ENCODE measurements around the gene ADGRV1.

ADGRV1 gene

DNA sequence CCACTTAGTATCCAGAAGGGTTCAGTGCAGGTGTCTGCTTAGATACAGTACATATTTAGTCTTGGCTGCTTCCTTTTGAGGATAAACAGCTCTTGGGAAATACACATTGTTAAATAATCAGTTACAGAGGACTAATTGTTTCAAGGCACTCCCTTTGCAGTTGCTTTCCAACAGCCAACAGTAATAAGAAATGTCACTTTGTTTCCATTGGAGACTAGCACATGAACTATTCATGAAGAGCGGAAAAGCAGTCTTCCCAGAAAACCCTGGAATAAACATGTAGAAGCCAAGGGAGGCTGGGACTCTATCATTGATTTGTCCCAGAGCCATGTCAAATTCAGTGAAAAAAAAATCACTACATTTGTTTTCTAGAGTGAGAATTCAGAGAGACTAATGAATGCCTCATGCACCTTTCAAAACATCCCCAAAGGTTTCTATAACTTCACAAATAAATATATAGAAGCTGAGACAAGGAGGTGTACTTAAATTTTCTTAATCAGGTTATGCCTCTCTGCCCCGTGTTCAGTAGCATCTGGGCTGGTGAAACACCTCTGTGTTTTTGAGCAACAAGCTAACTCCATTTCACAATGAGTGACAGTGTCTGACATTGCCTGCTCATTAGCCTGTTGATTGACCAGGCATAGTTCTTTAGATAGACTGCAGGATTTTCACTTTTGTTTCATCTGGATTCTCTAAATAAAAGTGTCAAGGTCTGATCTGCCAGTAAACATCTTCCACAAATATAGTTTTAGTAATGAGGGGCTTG lies 553.1 kb downstream of the ADGRV1 start:
- DNase-seq (ENCODE audit: low spot score) = no peak

DNA sequence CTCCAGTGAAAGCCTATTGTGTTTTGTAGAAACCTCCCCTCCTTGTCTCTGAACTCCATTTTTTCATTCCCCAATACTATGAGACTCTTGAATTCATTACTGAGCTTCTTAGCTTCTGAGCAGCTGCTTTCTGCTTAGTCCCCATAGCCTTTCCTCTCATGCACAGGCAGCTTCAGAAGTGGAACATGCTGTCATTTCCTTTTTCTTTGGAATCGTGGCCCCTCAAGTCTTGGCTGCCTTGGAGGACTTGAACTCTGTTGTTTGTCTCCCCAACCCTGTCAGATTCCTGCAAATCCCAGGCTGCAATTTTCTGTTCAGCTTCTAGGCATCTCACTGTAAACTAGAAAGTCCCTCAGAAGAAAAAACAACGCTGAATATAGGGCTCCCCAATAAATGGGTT lies 556.1 kb downstream of the ADGRV1 start:
- no peak for DNase-seq (ENCODE audit: low spot score)

DNA sequence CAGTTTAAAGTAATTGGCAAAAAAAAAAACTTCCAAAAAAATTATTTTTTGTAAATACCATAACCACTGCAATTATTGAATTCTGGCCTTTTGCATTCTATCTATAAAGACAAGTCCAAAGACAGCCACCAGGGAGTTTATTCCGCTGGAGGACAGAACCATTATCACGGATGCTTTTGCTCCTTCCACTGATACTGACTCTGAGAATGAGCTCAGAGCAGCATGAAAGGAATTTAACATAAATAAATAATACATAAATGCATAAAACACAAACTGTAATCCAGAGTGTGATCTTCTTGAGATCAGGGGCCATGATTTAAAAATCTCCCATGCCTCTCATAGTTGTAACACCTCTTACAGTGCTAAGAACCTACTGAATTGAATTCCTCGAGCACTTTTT lies 559.8 kb downstream of the ADGRV1 start:
- DNase-seq (ENCODE audit: low spot score) = no peak

DNA sequence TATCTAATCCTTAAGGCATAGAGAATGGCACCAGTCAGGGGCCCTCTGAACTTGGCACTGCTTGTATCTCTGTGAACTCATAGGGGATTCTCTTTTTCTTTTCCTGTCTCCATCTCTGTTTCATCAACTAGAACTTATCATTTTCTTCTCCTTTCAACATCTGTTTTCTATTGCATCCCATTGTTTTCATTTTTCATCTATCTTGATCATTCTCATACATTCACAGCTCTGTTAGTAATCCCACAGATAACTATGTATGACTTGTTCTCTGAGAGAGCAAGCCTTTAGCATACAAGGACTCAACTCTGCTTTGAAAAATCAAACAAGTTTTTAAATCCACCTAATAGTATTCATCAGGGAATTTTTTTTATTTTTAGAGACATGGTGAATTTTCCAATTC lies 560.2 kb downstream of the ADGRV1 start:
- no peak for DNase-seq (ENCODE audit: low spot score)

DNA sequence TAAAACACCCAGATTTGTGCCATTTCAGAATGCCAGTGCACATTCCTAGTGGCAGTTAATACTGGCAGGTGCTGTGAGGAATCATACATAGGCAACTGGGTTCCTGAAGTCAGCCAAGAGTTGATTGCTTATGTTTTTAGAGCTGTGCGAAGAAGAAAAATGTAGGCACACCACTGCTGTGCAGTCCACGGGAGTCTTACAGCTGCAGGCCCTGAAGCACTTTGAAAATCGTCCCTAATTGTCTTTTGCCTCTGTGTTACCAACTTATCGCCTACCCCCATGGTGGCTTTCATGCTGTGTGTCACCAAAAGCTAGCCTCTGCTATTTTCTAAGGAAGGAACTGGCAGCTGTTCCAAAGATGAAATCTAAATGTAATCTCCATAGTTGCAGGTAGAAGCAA lies 560.6 kb downstream of the ADGRV1 start:
- no peak for DNase-seq (ENCODE audit: low spot score)

DNA sequence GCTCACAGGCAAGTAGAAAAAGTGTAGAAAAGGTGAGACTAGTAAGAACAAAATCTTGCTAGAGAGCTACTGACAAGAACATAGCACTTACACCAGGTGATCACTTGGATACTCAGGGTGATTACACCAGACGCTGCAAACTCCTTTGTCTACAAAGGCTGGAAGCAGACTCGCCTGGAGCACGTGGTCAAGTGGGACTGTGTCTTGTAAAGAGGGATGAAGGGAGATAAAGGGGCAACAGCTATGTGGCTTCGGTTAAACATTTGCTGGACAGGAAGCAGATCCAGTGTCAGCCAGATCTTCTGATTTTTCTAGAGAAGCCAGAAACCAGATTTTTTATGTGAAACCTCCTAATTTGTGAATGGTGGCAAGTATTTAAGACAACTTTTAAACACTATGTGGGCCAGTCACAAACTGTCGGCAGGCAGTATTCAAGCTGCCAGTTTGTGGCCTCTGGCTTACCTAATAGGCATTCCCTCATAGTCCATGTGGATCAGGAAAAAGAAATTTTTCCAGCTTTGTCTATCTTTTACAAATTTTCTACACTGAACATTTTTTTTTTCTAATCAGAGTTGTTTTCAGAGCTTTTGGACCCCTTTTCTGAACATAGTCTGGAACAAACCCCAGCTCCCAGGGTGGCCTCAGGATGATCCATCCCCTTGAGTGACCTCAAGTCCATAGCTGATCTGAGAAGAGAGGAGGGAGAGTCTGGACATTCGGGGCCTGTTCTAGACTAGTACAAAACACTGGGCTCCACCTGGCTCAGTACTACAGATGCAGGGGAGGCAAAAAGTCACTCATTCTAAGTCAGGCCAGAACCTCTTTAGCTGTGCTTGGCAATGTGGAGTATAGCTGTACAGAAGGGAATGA lies 561.6 kb downstream of the ADGRV1 start:
- no peak for DNase-seq (ENCODE audit: low spot score)

DNA sequence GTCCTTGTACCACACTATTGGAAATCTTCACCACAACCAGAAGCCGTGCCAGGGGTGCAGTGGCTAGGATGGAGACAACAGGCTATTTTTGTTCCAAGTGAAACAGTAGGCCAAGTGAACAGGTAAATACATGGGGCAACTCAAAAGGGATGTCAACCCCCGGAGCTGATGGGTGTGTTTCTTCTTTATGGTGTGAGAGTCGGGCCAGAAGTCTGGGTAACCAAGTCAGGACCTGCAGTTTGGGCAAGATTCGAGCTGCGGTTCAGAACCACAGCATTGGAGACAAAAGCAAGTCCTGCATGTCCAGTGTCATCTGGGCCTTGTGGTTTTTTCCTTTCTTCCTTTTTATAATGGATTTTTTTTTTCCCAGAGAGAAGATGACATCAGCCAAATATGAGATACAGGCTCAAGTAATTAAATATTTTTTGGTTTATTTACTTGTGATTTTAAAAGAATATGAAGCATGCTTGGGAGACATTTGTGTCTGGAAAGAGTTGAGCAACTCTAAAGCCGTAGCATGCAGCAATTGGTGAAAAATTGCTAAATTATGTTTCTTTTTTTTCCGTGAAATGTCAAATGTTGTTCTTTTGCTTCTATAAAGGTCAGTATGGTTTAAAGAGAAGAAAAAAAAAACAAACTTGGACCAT lies 562.9 kb downstream of the ADGRV1 start:
- no peak for DNase-seq (ENCODE audit: low spot score)

DNA sequence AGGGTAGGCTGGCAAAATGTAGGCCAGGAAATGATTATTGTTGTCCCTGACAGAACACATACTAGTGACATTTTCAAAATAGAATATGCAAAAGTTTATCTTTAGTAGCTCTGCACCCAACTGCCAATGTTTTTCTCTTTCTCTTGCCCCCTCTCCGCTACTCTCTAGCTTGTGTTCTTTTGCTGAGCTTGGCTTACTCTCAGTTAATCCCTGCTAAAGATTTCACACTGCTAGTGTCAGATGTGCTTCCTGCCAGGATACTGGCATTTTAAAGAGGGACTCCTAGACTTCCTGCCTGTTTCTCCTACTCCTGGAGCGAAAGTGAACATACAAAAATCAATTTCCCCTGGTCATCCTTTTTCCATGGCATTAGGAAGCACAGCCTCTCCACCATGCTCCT lies 564.1 kb downstream of the ADGRV1 start:
- DNase-seq (ENCODE audit: low spot score) = no peak

DNA sequence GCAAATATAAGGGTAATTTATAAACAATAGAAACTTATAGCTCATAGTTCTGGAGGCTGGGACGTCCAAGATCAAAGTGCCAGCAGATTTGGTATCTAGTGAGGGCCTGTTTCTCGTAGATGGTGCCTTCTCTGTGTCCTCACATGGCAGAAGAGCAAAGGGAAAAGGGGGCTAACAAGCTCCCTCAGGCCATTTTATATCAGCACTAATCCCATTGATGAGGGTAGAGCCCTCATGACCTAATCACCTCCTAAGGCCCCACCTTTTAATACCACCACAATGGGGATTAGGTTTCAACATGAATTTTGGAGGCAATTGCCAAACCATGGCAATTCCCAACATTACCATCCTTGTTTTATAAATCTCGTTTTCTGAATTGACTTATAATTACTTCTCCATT lies 564.7 kb downstream of the ADGRV1 start:
- DNase-seq (ENCODE audit: low spot score) = no peak

DNA sequence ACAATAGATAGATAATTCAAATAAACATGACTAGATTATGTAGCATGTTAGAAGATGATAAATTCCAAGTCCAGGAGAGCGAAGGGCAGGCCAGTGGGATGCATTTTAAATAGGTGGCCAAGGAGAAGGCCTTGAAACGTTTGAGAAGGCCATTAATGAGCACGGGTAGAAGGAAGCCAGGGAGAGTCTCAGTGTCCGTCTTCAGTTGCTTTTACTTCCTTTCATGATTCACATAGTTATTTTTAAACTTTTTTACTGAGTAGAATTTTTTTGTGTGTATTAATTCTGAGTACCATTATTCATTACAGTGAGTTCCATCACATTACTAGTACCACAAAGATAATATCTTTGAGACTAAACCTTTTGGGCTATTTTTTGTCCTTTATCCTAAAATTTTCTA lies 565.3 kb downstream of the ADGRV1 start:
- DNase-seq (ENCODE audit: low spot score) = no peak

DNA sequence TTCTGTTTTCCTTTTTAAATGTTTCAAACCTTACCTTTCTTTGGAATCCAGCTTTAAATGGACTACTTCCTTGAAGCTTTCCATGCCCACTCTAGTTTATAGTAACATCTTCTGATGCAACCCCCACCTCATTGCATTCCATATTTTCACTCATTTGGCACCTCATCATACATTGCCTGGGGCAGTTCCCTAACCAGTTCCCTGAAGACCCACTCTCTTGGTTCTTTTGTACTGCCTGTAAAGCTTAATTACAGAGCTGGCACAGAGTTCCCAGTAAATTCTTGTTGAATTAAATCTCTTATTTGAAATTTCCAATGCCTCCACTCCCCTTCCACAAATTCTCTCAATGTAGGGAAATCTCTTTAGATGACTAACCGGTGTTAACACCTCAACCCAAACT lies 567.3 kb downstream of the ADGRV1 start:
- DNase-seq (ENCODE audit: low spot score) = no peak

DNA sequence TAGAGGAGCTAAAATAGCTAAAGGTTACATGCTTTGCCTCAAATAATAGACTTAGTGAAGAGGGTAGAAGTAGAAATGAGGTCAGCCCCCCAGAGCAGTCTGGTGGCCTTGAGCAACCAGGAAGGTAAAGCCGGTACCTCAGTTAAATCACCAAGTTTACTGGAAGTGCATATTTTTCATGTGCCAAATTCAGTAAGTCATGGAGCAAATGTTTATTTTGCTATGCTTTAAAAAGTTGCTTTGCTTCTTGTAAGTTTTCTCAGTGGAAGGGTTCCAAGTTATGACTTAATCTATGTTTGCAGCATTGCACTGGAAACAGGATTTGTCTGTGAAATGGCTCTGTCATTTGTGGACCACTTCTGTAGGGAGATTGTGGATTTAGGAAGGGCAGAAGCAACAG lies 567.9 kb downstream of the ADGRV1 start:
- DNase-seq (ENCODE audit: low spot score) = no peak

DNA sequence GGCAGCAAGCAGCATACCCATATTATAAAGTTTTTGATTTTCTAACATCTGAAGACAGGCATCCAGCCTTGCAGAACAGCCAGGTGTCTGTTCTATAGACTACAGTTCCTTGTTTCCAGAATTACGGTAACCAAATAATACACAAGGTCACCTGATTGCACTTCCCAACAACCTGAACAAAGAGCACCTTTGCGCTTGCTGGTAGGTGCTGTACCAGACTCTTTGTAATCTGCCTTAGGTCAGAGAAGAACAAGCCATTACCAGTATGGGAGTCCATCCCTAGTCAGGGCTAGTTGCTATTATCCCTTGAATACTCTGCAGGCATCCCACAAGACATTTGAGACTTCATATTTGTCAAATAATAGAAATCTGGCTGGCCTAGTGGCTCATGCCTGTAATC lies 568.3 kb downstream of the ADGRV1 start:
- DNase-seq (ENCODE audit: low spot score) = no peak

DNA sequence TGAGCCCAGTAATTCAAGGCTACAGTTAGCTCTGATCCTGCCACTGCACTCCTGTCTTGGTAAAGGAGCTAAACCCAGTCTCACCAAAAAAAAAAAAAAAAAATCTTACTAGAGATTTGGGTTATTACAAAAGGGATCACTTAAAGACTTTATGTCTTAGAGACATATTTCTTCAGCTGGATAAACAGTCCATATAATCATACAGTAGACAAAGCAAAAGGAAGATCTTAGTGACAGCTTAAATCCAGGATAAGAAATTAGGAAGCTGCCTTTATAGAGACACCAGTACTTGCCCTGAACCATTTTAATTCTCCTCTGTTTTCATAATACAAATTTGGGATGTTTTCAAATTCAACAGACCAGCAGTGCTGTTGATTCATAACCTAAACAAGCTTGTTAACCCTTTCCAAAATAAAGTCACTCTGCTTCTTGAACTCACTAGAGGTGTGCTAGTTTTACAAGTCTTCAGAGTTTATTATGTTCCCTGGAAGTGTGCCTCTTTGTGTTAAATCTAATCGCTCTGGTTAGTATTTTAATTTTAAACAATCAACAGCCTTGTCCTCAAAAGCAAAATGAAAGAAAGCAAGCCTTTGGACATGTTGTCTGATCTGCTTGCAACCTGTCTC lies 569.0 kb downstream of the ADGRV1 start:
- DNase-seq (ENCODE audit: low spot score) = no peak

DNA sequence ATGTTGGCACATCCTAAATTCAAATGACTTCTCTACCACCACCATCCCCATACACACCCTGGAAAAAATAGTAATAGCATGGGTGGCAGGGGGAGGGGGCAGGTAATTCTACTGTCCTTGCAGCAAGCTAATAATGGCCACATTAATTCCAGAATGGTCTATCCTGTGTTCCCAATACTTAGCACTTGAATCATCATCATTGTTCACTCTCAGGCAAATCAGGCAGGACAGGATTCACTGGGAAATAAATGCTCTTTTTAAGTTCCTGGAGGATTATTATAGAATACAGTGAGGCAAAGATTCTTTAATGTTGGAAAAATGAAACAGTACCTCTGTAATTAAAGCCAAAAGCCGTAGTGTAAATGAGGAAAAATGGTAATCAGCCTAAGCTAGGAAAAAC lies 570.0 kb downstream of the ADGRV1 start:
- DNase-seq (ENCODE audit: low spot score) = no peak

DNA sequence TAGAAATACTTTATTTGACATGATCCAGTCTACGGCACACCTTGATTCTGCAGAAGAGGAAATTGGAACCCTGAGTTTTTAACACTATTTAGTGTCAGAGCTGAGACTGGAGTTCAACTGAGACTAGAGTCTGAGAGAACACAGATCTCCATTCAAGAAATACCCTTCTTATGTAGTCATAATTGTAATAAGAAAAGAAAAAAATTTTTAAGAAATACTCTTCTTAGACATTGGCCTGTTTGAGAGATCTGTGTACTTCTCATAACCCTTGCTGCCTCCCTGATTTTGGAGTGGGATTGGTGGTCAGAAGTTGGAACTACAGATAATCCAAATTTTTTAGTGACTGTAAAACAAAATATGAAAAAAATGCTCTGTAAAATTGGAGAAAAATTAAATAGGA lies 571.2 kb downstream of the ADGRV1 start:
- no peak for DNase-seq (ENCODE audit: low spot score)

DNA sequence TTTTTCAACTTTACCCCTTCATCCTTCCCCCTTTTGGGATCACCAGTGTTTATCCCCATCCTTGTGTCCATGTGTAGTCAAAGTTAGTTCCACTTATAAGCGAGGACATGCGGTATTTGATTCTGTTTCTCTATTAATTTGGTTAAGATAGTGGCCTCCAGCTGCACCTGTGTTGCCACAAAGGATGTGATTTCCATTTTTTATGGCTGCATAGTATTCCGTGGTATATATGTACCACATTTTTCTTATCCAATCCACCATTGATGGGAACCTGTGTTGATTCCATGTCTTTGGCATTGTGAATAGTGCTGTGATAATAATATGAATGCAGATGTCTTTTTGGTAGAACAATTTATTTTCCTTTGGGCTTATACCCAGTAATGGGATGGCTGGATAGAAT lies 572.2 kb downstream of the ADGRV1 start:
- DNase-seq (ENCODE audit: low spot score) = no peak

DNA sequence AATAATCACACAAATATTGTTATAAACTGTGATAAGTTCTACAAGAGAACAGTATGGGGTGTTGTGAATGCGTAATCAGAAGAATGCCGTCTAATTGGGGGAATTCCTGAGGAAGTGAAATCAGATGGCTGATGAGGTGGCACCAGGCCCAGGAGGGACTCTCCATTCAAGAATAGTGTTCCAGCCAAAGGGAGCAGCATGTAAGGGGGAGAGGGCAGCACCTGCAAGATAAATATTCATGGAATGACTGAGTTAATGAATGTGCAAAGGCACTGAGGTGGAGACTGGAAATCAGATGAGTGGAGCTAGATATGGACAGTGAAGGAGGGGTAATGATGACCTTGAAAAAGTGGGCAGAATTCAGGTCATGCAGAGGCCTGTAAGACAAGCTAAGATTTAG lies 574.0 kb downstream of the ADGRV1 start:
- DNase-seq (ENCODE audit: low spot score) = no peak

DNA sequence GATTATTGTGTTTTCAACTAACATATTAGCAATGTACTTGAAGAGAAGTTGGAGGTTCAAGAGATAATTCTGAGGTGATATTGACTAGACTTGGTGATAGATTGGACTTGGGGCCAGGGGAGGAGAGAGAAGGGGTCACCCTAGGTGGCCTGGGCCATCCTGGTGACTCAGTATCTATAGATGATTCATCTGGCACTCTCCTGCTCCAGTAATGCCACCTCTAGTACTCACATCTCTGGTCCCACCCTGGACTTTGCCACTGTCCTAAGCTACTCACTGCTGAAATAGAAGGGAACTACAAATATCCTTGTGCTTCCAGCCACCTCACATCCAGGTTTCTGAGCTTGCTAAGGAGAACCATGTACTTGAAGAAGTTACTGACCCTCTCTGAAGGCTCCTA lies 574.6 kb downstream of the ADGRV1 start:
- DNase-seq (ENCODE audit: low spot score) = no peak

DNA sequence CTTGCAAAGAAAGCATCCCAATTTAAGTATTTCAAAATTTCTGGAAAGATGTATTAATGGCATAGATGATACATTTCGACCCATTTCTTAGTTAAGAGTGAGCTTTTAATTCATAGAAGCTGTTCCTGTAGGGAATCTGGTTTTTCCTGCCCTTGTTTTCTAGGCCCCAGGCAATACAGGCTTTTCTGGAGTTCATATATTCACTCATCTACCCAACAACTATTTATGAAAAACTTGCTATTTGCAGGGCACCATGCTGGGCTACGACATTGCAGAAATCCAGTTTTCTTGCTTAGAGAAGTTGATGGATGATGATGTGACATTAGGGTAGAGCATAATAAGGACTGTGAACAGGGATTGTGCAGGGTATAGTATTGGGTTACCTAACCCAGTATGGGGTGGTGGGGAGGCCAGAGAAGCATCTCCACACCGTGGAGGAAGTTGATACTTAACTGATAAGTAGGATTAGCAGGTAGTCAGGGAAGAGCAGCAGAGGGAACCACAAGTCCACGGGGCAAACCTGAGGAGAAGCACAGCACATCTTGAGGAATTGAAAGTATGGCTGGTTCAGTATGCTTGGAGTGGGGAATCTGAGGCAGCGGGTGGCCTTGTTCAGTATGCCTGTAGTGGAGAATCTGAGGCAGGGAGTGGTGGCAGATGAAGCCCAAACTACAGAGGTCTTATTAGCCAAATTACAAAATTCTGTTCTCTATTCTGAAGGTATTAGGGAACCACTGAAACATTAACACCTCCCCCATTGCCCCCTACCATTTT lies 577.1 kb downstream of the ADGRV1 start:
- no peak for DNase-seq (ENCODE audit: low spot score)

DNA sequence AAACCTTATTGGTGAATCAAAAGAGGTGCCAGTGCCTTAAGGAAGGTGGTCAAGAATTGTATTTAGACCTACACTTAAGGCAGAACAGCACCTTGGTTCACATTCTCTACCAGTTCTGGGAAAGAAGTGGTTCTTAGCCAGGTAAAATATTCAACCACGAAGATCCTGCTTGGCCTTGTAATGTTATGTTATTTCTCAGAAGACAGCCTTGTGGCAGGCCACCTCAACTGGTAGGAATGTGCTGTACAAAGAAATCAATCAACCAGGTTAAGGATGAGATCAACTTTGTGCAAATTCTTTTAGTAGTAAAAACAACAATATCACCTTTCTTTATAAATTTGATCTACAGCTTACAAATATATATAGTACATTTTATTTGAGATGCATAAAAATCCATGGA lies 577.7 kb downstream of the ADGRV1 start:
- DNase-seq (ENCODE audit: low spot score) = no peak

DNA sequence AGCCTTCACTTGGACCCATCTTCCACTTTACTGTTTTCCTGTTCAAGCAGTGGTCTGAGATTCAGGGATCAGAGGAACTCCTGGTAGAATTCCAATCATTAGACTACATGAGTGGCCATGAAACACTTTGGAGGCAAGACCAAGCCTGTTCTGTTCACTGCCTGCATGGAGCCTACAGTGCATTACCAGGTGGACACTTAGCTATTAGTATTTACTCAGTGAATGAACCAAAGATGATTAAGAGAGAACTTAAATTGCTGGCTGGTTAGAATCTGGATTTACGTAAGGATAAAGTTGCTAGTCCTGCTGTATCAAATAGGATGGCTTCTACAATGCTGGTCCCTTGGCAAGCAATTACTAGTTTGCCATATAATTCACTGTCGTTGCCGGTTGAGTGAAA lies 579.0 kb downstream of the ADGRV1 start:
- no peak for DNase-seq (ENCODE audit: low spot score)

Measured in left forelimb (tissue), 1 donor.